Activated CD4-positive, alpha-beta T cell treated with anti-CD3 and anti-CD28 coated beads, Interleukin-2, amount 10 ng/mL, durations not matched to agents 7 days and 5 days (primary cell): ENCODE data around the gene TSPO2. TPM values are rescaled to one million over a fixed set of nuclear protein-coding genes. Genes with fewer than 3 reads are reported as not detected.

ENCODE experiments used
- CTCF ChIA-PET: fragments of 350-600 bp; sonication (Branson Sonifier 250); formaldehyde crosslinking; loops from one replicate; lab custom pipeline; 2021; ENCODE audit warnings: antibody characterized with exemption; lab: Charles Lee
- POLR2A ChIA-PET: fragments of 350-600 bp; sonication (Branson Sonifier 250); formaldehyde crosslinking; loops from one replicate; lab custom pipeline; 2021; ENCODE audit warnings: antibody characterized with exemption; lab: Charles Lee
- DNase-seq: peaks from one replicate; pipeline ENCODE4 v3.0.0-alpha.2; 2020
- H3K27ac Mint-ChIP-seq: one replicate; pipeline ENCODE4 v1.8.0; 2021; ENCODE audit warnings: mild to moderate bottlenecking, moderate library complexity, mixed read lengths
- H3K27me3 Mint-ChIP-seq: one replicate; pipeline ENCODE4 v1.8.0; 2021; ENCODE audit warnings: mixed read lengths
- H3K36me3 Mint-ChIP-seq: one replicate; pipeline ENCODE4 v1.8.0; 2021; ENCODE audit warnings: low read depth, mixed read lengths
- H3K4me1 Mint-ChIP-seq: one replicate; pipeline ENCODE4 v1.8.0; 2021; ENCODE audit warnings: mixed read lengths
- H3K4me3 Mint-ChIP-seq: one replicate; pipeline ENCODE4 v1.8.0; 2021; ENCODE audit warnings: mild to moderate bottlenecking, moderate library complexity, mixed read lengths
- H3K9me3 Mint-ChIP-seq: one replicate; pipeline ENCODE4 v1.8.0; 2021; ENCODE audit warnings: mixed read lengths
- total RNA-seq, 2 experiments: library from RNA; stranded (reverse); gene quantifications; one replicate each; pipeline ENCODE4 v1.2.3, GENCODE V29; 2021

TSPO2 gene
- total RNA-seq, 2 experiments from 2014 or later = not detected

DNA sequence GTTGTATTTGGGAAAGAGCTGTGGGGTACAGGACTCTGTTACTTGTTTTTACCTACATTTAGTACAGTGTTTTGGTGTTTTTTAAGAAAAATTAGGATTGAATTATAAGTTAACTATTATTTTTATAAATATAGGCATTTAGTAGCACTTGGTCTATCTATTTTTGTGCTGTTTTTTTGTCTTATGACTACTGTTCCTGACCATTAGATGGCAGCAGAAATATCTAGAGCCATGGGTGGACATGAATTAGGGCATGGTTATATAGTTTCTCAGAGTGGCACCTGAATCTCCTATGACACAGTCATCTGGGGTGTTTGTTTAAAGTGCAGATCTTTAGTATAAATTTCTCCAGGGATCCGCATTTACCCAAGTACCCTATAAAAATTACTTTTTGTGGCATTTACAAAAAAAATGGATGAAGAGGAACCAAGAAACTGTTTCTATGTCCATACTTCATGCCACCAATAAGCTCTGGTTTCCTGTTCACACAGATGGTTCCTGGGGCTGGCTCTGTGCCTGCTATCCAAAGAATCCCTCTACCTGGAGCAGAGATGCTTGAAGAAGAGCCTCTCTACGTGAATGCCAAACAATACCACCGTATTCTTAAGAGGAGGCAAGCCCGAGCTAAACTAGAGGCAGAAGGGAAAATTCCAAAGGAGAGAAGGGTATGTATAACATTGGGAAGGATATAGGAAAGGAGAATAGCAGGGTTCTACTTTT is 50.3 kb downstream of the TSPO2 start:
- DNase-seq = no peak
- H3K27me3 Mint-ChIP-seq = no peaks in the 10 kb centered on the region
- H3K27ac Mint-ChIP-seq = no peak overlapping the region
- POLR2A ChIA-PET = no interaction called here
- no peaks in the 10 kb centered on the region for H3K9me3 Mint-ChIP-seq
- H3K4me1 Mint-ChIP-seq = peaks cover 3% of the 10 kb centered on the region
- no peak overlapping the region for H3K4me3 Mint-ChIP-seq
- CTCF ChIA-PET = interaction anchor here (1.3 kb wide), 1 partner anchor 18 kb away, joined by 4 read pairs; no protein-coding TSS in a partner anchor
- peaks cover 71% of the 10 kb centered on the region for H3K36me3 Mint-ChIP-seq

DNA sequence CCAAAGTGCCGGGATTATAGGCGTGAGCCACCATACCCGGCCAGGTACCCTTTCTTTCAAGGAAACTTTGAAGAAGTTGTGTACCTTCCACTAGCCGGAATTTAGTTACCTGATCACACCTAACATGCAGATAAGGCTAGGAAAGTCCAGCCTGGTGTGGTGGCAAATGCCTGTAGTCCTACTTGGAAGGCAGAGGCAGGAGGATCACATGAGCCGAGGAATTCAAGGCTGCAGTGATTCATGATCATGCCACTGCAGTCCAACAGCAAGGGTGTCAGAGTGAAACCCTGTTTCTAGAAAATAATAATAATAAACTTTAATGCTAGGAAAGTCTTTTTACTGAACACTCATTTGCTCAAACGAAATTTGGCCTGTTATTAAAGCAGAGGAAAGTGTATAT is 51.5 kb downstream of the TSPO2 start:
- no peak overlapping the region for H3K4me3 Mint-ChIP-seq
- peaks cover 4% of the 10 kb centered on the region for H3K4me1 Mint-ChIP-seq
- H3K36me3 Mint-ChIP-seq = peaks cover 75% of the 10 kb centered on the region
- no peak for DNase-seq
- H3K9me3 Mint-ChIP-seq = no peaks in the 10 kb centered on the region
- H3K27me3 Mint-ChIP-seq = no peaks in the 10 kb centered on the region
- ChIA-PET POLR2A (no interaction called here), CTCF (no interaction called here)
- no peak overlapping the region for H3K27ac Mint-ChIP-seq

Other genes starting within 250 kb of the TSPO2 start
- 1 to 10 TPM; 1.1 to 1.6 TPM for gene UNC5CL, start 3.2 kb upstream of the TSPO2 start, total RNA-seq
- gene APOBEC2, start 10.7 kb downstream of the TSPO2 start, total RNA-seq = not detected
- 10 to 100 TPM; 28.4 to 32.2 TPM for gene OARD1, start 29.9 kb downstream of the TSPO2 start, total RNA-seq
- 10 to 100 TPM; 33.8 to 36.9 TPM for gene NFYA, start 30.5 kb downstream of the TSPO2 start, total RNA-seq
- not detected for gene TREML1, start 111.9 kb downstream of the TSPO2 start, total RNA-seq
- not detected for gene TREM2, start 120.6 kb downstream of the TSPO2 start, total RNA-seq
- 10 to 100 TPM; 22.9 to 25.8 TPM for gene TREML2, start 158.7 kb downstream of the TSPO2 start, total RNA-seq
- not detected for gene TREML4, start 185.9 kb downstream of the TSPO2 start, total RNA-seq
- gene TREM1, start 244.2 kb downstream of the TSPO2 start, total RNA-seq = under 1 TPM in 1 of 2 experiments, not detected in 1; 0.40 TPM